SJCRH30 (cell line): Measurements from ENCODE around the gene MT4. TPM values are rescaled to one million over a fixed set of nuclear protein-coding genes. Genes with fewer than 3 reads are reported as not detected.
"Not testable (repeated sequence)": the region's sequence is repeated elsewhere in the genome, so short reads cannot be mapped to it uniquely, and the experiment has no call there.

Experiments
- DNase-seq, 2 experiments: peaks; one replicate each; pipeline ENCODE4 v3.0.0-alpha.2; 2015 to 2020
- H3K27ac ChIP-seq: fragments of 250-450 bp; sonication (Bioruptor Pico); 2 replicates; pipeline ENCODE4 v1.5.1; 2020; ENCODE audit warnings: mild to moderate bottlenecking, moderate library complexity
- H3K27me3 ChIP-seq: fragments of 250-450 bp; sonication (Bioruptor Pico); 2 replicates; pipeline ENCODE4 v1.5.1; 2020; ENCODE audit warnings: mild to moderate bottlenecking, moderate library complexity
- H3K36me3 ChIP-seq: fragments of 250-450 bp; sonication (Bioruptor Pico); 2 replicates; pipeline ENCODE4 v1.5.1; 2020; ENCODE audit warnings: mild to moderate bottlenecking, moderate library complexity
- H3K4me1 ChIP-seq: fragments of 250-450 bp; sonication (Bioruptor Pico); 2 replicates; pipeline ENCODE4 v1.5.1; 2020; ENCODE audit warnings: mild to moderate bottlenecking, moderate library complexity
- H3K4me3 ChIP-seq: fragments of 250-450 bp; sonication (Bioruptor Pico); 2 replicates; pipeline ENCODE4 v1.5.1; 2020; ENCODE audit warnings: mild to moderate bottlenecking, moderate library complexity
- H3K9me3 ChIP-seq: fragments of 250-450 bp; sonication (Bioruptor Pico); replicated peaks from 2 replicates; pipeline ENCODE4 v1.5.1; 2020; ENCODE audit warnings: mild to moderate bottlenecking, moderate library complexity
- total RNA-seq: library from RNA; depleted of rRNA; stranded (reverse); fragments of >200 nt; shearing (Covaris generic); gene quantifications from 2 replicates; pipeline ENCODE4 v1.2.3, GENCODE V29; 2014

The MT4 gene
- total RNA-seq, 1 experiment from 2014 or later, result not detected

DNA sequence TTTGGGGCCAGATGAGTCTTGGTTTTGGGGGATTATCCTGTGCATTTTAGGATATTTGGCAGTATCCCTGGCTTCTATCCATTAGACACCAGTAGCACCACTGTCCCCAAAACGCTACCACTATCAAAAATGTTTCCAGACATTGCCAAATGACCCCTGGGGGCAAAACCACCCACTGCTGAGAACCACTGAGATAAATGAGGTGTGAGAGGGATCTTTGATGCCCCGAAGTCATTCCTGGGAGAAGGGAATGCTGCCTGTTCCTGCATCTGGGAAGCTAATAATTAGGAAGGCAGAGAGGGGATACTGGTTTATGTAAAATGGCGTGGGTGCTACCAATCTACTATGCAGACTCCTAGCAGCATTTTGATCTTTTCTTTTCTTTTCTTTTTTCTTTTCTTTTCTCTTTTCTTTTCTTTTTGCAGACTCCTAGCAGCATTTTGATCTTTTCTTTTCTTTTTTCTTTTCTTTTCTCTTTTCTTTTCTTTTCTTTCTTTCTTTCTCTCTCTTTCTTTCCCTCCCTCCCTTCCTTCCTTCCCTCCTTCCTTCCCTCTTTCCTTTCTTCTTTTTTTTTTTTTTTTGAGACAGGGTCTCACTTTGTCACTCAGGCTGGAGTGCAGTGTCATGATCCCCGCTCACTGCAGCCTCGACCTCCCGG, 15.6 kb downstream of the MT4 start:
- H3K4me3 ChIP-seq, result no peak overlapping the region
- no peak overlapping the region for H3K27ac ChIP-seq
- no peaks in the 10 kb centered on the region for H3K9me3 ChIP-seq
- H3K4me1 ChIP-seq, result no peaks in the 10 kb centered on the region; the same call in 1 of the 2 replicates
- no peaks in the 10 kb centered on the region for H3K36me3 ChIP-seq
- H3K27me3 ChIP-seq, result 0 out of 2 replicates have a peak, but pooled peaks cover 4% of the 10 kb centered on the region
- no peak for DNase-seq

- not testable (repeated sequence) for DNase-seq, H3K27ac ChIP-seq, H3K4me3 ChIP-seq, H3K36me3 ChIP-seq, H3K9me3 ChIP-seq, H3K4me1 ChIP-seq, H3K27me3 ChIP-seq
Observed at GRCh38 chr16:56582911-56583310, 18.0 kb downstream of the MT4 start.

DNA sequence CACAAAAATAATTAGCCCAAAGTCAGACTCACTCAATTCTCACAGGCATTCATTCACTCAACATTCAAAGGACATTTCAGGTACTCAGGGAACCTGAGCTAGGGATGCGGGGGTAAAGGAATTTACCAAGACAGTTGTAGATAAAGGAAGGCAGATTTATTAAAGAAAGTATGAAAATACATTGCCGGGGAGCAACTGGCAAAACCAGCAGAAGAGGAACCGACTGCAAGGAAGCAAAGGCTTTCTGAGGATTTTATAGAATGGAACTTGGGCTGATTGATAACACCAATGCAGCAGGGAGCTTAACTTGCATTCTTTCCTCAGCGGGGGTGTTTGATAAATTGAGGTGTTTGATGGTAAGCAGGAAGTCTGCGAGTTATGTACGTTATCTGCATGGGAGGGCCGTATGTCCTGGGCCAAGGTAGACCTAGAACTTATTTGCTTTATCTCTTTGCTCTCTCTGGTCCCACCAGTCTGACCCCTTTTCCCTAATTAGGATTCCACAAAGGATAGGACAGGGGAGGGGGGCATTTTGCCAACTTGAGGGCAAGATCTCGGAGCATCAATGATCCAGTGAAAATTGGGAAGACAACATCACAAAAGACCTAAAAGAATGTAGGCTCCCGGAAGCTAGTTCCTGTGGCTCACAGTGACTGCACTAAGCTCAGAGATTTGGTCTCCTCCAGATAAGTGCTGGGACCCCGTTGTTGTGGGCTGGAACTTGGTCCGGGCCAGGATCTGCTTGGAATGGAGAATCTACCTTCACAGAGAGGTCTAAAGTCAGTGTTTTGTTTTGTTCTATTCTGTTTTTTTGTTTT, 18.7 kb downstream of the MT4 start:
- Histone ChIP-seq H3K9me3 (no peaks in the 10 kb centered on the region), H3K36me3 (no peaks in the 10 kb centered on the region), H3K27ac (no peak overlapping the region), H3K4me1 (no peaks in the 10 kb centered on the region; the same call in 1 of the 2 replicates), H3K27me3 (0 out of 2 replicates have a peak, but pooled peaks cover 4% of the 10 kb centered on the region), H3K4me3 (no peak overlapping the region)
- DNase-seq, result no peak

DNA sequence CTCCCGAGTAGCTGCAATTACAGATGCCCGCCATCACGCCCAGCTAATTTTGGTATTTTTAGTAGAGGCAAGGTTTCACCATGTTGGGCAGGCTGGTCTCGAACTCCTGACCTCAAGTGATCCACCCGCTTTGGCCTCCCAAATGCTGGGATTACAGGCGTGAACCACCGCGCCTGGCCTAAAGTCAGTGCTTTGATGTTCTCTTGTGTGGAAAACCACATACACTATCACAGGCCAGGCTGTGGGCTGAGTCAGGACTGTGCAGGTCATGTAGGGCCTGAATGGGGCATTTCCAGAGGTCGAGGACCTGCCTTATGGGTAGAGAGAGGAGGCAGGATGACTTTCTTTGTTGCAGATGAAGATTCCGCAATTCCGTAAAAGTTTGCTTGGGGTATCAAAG, 19.4 kb downstream of the MT4 start:
- H3K4me1 ChIP-seq, result no peaks in the 10 kb centered on the region; the same call in 1 of the 2 replicates
- H3K9me3 ChIP-seq, result no peaks in the 10 kb centered on the region
- DNase-seq, result no peak
- no peaks in the 10 kb centered on the region for H3K36me3 ChIP-seq
- no peak overlapping the region for H3K4me3 ChIP-seq
- H3K27me3 ChIP-seq, result 0 out of 2 replicates have a peak, but pooled peaks cover 4% of the 10 kb centered on the region
- H3K27ac ChIP-seq, result no peak overlapping the region

DNA sequence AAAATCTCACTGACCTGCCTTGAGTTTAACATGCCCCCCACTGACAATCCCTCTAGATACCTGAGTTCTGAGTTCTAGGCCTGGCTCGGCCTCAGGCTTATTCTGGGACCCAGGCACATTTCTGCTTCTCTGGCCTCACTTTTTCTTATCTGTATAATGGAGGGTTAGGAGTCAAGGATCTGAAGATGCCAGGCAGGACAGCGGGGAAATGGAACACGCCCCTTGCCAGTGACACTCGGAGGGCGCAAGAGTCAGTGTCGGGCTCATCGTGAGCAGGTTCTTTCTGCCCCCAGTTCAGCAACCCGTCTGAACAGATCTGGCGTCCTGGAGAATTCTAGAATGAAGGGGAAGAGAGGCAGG, 23.9 kb downstream of the MT4 start:
- 0 out of 2 replicates have a peak, but pooled peaks cover 3% of the 10 kb centered on the region for H3K27me3 ChIP-seq
- H3K4me1 ChIP-seq, result no peaks in the 10 kb centered on the region
- no peaks in the 10 kb centered on the region for H3K36me3 ChIP-seq
- H3K27ac ChIP-seq, result no peak overlapping the region
- H3K9me3 ChIP-seq, result no peaks in the 10 kb centered on the region
- no peak overlapping the region for H3K4me3 ChIP-seq
- DNase-seq, result no peak

- no peak for DNase-seq
- no peak within 1 kb of the TSS for H3K4me3 ChIP-seq
- no peak within 1 kb of the TSS for H3K27ac ChIP-seq
- H3K4me1 ChIP-seq, result no peaks in the 10 kb centered on the region
- H3K27me3 ChIP-seq, result no peaks in the 10 kb centered on the region
- H3K36me3 ChIP-seq, result no peaks in the 10 kb centered on the region
- H3K9me3 ChIP-seq, result no peaks in the 10 kb centered on the region
Observed at GRCh38 chr16:56589141-56590039, 24.5 kb downstream of the MT4 start, which contains the start of gene MT3. MT3 (plus strand) TSS chr16:56589528; CDS start chr16:56589591, 63 bp downstream.

- Histone ChIP-seq H3K9me3 (no peaks in the 10 kb centered on the region), H3K4me3 (no peak overlapping the region), H3K4me1 (no peaks in the 10 kb centered on the region), H3K36me3 (no peaks in the 10 kb centered on the region), H3K27ac (no peak overlapping the region), H3K27me3 (no peaks in the 10 kb centered on the region)
- DNase-seq, result no peak
Observed at GRCh38 chr16:56591377-56592060, 26.6 kb downstream of the MT4 start.

DNA sequence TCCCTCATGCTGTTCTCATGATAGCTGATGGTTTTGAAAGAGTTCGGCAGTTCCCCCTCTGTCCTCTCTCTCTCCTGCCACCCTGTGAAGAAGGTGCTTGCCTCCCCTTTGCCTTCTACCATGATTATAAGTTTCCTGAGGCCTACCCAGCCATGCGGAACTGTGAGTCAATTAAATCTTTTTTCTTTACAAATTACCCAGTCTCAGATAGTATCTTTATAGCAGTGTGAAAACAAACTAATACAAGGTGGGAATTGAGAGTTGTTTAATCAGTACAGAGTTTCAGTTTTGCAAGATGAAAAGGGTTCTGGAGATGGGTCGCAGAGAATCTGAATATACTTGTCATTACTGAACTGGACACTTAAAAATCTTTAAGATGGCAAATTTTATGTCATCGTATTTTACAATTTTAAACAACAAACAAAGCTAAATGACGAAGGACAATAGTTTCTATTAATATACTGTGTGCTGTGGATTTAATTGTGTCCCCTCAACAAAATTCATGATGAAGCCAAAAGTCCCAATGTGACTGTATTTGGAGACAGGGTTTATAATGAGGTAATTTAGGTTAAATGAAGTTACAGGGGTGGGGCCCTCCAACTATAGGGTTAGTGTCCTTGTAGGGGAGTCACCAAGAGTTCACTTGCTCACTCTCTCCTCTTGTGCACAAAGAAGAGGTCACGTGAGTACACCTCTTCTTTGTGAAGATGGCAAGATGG, 28.9 kb downstream of the MT4 start:
- Histone ChIP-seq H3K36me3 (no peaks in the 10 kb centered on the region), H3K9me3 (no peaks in the 10 kb centered on the region), H3K27me3 (no peaks in the 10 kb centered on the region), H3K4me1 (no peaks in the 10 kb centered on the region), H3K4me3 (no peak overlapping the region), H3K27ac (no peak overlapping the region)
- no peak for DNase-seq

DNA sequence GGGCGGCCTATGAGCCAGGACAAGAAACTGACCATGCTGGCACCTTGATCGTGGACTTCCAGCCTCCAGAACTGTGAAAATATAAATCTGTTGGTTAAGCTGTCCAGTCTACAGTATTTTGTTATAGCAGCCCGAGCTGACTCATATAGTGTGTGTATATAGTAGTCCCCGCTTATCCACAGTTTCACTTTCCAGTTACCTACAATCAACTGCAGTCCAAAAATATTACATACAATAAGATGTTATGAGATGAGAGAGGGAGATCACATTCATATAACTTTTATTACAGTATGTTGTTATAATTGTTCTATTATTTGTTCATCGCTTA, 29.4 kb downstream of the MT4 start:
- Histone ChIP-seq H3K36me3 (no peaks in the 10 kb centered on the region), H3K27ac (no peak overlapping the region), H3K4me3 (no peak overlapping the region), H3K9me3 (no peaks in the 10 kb centered on the region), H3K27me3 (no peaks in the 10 kb centered on the region), H3K4me1 (no peaks in the 10 kb centered on the region)
- no peak for DNase-seq

- peak; percentile 39 to 69 for DNase-seq
- no peaks in the 10 kb centered on the region for H3K4me1 ChIP-seq
- no peak overlapping the region for H3K4me3 ChIP-seq
- no peaks in the 10 kb centered on the region; the same call in 1 of the 2 replicates for H3K27me3 ChIP-seq
- H3K36me3 ChIP-seq, result no peaks in the 10 kb centered on the region
- H3K27ac ChIP-seq, result no peak overlapping the region
- no peaks in the 10 kb centered on the region for H3K9me3 ChIP-seq
Observed at GRCh38 chr16:56600398-56600999, 35.6 kb downstream of the MT4 start.

DNA sequence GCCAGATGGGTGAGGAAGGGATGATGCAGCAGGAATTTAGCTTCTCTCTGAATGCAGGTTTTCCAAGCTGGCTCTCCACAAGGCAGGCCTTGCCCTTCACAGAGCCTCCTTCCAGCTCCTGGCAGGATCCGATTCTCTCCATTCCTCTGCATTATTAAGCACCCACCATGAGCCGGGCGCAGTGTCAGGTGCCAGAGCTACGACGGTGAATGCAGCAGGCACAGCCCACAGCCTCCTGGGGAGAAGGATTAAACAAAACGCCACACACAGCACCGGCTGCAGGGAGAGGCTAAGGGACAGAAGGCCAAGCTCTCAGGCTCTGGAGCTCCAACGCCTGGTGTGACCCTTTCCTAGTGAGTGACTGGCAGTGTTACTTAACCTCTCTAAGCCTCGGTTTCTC, 36.5 kb downstream of the MT4 start:
- Histone ChIP-seq H3K9me3 (no peaks in the 10 kb centered on the region), H3K4me3 (no peak overlapping the region), H3K27me3 (no peaks in the 10 kb centered on the region; the same call in 1 of the 2 replicates), H3K36me3 (no peaks in the 10 kb centered on the region), H3K27ac (no peak overlapping the region), H3K4me1 (no peaks in the 10 kb centered on the region)
- peak in 1 of 2 experiments; percentile 24 for DNase-seq

GRCh38 chr16:56603589-56603988, 38.7 kb downstream of the MT4 start:
- Histone ChIP-seq H3K4me1 (peaks cover 15% of the 10 kb centered on the region), H3K9me3 (no peaks in the 10 kb centered on the region), H3K27ac (no peak overlapping the region), H3K27me3 (no peaks in the 10 kb centered on the region; the same call in 1 of the 2 replicates), H3K4me3 (no peak overlapping the region), H3K36me3 (no peaks in the 10 kb centered on the region)
- peak in 1 of 2 experiments; percentile 52 for DNase-seq

DNA sequence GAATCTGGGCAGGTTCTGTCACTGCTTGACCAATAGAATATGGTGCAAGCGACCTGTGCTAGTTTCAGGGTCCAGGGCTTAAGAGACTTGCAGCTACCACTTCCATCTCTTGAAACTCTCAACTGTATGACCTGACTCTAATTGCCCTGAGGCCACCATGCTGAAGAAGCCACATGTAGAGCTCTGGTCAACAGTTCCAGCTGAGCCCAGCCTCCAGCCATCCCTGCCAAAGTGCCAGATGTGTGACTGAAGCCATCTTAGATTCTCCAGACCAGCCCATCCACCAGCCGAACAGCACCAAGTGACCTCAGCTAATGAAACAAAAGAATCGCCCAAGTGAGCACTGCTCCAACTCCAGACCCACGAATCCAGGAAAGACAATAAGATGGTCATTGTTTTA, 40.1 kb downstream of the MT4 start:
- DNase-seq, result no peak
- Histone ChIP-seq H3K36me3 (no peaks in the 10 kb centered on the region), H3K9me3 (no peaks in the 10 kb centered on the region), H3K27me3 (no peaks in the 10 kb centered on the region; the same call in 1 of the 2 replicates), H3K27ac (no peak overlapping the region), H3K4me3 (no peak overlapping the region), H3K4me1 (peaks cover 16% of the 10 kb centered on the region)
